M059J (cell line): Measurements from ENCODE around the gene COL4A4. TPM values are rescaled to one million over a fixed set of nuclear protein-coding genes. Genes with fewer than 3 reads are reported as not detected.

Experiments
- DNase-seq: peaks from one replicate; pipeline ENCODE4 v3.0.0-alpha.2; 2012; ENCODE audit warnings: low read depth
- total RNA-seq: library from RNA; depleted of rRNA; stranded (reverse); fragments of >200 nt; shearing (Covaris generic); gene quantifications from 2 replicates; pipeline ENCODE4 v1.2.3, GENCODE V29; 2014

The COL4A4 gene
- total RNA-seq, 1 experiment from 2014 or later: 0.89 TPM

- DNase-seq: no peak
Observed at GRCh38 chr2:227030789-227031188, 133.2 kb downstream of the COL4A4 start.

DNA sequence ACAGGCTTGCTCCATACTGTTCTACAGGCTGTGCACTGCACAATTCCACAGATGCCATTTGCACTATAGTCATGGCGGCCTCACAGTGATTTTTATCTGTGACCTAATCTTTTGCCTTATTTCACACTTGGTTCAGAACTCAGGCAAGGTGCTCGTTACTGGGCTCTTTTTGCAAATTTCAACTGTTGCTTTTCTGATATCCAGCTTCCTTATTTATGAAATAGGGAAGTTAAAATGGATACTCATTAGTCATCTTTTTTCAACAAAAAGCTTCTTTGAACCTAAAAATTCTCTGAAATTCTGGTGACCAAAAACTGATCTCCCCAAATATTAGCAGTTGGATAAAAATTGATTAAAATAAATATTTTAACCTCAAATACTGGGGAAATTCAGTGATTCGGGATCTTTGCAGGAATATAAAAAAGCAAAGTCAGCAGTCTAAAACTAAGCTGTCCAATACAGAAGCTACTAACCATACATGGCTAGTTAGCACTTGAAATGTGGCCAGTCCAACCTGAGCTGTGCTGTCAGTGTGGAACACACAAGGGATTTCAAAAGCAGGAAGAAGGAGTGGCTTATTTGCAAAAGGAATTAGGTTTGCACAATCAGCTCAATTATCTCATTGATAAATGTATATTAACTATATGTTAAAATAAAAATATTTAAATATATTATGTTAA is 134.4 kb downstream of the COL4A4 start:
- DNase-seq: no peak

- no peak for DNase-seq
Observed at GRCh38 chr2:227025510-227025909, 138.5 kb downstream of the COL4A4 start.

- DNase-seq: peak; percentile 11
Observed at GRCh38 chr2:227022608-227023007, 141.4 kb downstream of the COL4A4 start.

GRCh38 chr2:227020416-227020815 is 143.6 kb downstream of the COL4A4 start:
- DNase-seq: no peak

- DNase-seq: no peak
Observed at GRCh38 chr2:227016894-227017293, 147.1 kb downstream of the COL4A4 start.

DNA sequence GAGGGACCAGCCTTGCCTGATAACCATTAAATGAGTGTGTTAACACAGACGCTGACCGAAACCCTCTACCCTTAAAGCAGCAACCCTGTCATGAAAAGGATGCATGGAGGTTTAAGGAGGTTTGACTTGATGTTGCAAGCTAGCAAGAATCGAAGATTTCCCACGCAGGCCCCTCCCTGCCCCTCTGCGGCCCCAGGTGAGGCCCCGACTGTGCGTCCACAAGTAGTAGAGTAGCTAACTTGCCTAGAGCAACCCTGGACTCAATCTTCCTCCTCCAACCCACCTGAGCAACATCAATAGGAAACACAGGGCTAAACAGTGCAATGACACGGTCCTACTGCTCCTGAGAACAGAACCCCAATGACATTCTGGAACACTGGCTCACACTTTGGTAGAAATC is 150.1 kb downstream of the COL4A4 start:
- no peak for DNase-seq

GRCh38 chr2:227013330-227013729 is 150.7 kb downstream of the COL4A4 start:
- no peak for DNase-seq

GRCh38 chr2:227010433-227010832 is 153.6 kb downstream of the COL4A4 start:
- peak; percentile 30 for DNase-seq

DNA sequence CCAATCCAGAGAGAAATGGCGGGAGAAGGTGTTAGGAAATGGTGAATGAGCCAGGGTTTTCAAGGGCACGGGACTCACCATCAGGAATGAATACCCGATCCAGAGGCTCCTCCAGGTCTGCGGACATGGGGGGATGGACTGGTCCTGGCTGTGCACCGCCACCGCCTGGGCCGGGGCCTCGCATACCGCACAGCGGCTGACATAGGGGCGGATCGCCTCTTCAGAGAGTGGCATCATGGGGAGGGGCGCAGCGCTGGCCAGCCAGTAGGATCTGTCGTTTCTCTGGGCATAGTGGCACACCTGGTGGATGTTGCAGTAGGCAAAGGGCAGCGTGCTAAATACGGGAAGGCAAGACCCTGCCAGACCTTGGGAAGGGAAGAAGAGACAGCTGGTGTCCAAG is 156.1 kb downstream of the COL4A4 start:
- no peak for DNase-seq

- no peak for DNase-seq
Observed at GRCh38 chr2:227007148-227007547, 156.9 kb downstream of the COL4A4 start.

- DNase-seq: no peak
Observed at GRCh38 chr2:227006189-227006897, 157.7 kb downstream of the COL4A4 start.

- DNase-seq: peak; percentile 30
Observed at GRCh38 chr2:227004482-227004881, 159.5 kb downstream of the COL4A4 start.

- no peak for DNase-seq
Observed at GRCh38 chr2:227000123-227000522, 163.9 kb downstream of the COL4A4 start.

- DNase-seq: no peak
Observed at GRCh38 chr2:226999661-227000060, 164.3 kb downstream of the COL4A4 start.

- DNase-seq: peak; percentile 87
Observed at GRCh38 chr2:226995625-226996041, 168.4 kb downstream of the COL4A4 start.

- no peak for DNase-seq
Observed at GRCh38 chr2:226994775-226995174, 169.2 kb downstream of the COL4A4 start.

DNA sequence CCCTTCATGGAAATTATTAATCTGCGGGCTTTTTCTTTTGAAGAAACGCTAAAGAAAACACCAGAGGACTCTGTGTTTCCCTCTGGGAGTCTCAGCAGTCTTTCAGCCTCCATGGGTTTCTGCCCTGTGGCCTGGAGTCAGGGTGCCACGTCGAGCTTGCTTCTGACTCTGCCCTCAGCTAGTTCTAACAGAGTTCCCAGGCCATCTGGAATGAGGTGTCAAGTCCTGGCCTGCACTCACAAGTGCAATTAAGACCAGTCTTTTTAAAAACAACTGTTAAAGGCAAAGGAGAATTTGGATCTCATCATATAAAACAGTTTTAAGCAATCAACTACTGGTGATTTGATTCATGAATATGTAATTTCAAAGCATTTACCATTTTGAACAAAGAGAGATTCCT is 170.8 kb downstream of the COL4A4 start:
- DNase-seq: no peak

GRCh38 chr2:226991663-226992062 is 172.3 kb downstream of the COL4A4 start:
- DNase-seq: no peak

GRCh38 chr2:226985583-226985946 is 178.4 kb downstream of the COL4A4 start:
- DNase-seq: no peak

- DNase-seq: peak; percentile 62
Observed at GRCh38 chr2:226984750-226985582, 179.0 kb downstream of the COL4A4 start.

DNA sequence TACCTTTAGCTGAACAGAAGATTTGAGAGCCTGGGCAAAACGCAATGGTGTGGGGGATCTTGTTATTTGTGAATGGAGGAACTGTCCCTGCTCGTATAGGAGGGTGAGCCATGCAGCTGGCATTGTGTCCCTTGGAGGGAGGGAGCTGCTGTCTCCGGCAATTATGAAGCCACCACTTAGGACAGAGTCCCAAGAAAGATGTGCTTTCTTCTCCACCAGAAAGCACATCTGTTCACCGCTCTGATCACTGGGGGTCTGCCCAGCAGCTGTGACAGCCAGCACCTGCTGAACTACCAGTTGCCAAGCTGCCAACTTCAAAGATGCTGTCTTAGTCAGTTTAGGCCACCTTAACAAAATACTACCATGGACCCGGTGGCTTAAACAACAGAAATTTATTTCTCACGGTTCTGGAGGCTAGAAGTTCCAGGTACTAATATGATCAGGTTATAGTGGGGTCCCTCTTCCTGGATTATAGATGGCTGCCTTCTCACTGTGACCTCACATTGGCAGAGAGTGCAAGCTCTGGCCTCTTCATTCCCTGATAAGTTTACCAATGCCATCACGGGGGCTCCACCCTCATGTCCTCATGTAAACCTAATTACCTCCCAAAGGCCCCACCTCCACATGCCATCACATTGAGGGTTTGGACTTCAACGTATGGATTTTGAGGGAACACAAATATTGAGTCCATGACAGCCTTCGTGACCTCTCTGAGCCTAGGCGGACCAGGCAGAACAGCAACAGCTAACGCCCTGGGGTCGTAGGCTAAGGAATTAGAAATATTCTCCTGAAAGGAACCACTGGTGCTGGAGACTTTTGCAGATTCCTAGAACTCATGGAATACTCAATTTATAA is 179.9 kb downstream of the COL4A4 start:
- DNase-seq: no peak
